Vagina (tissue), 2 donors: ENCODE results near the gene PARVG.

ENCODE experiments used
- CTCF ChIP-seq, 3 experiments: fragments of 450-650 bp in 2 of 3; fragments of 200-600 bp in 1 of 3; sonication (generic) in 1 of 3; IDR thresholded peaks; one replicate each; pipeline ENCODE4 v1.5.1; 2017 to 2019; ENCODE audit warnings: antibody characterized with exemption in 3 of 3, mild to moderate bottlenecking in 2 of 3, moderate library complexity in 2 of 3
- POLR2A ChIP-seq, 2 donors: fragments of 450-650 bp; IDR thresholded peaks; one replicate each; pipeline ENCODE4 v1.6.1; 2017; ENCODE audit warnings: antibody characterized with exemption in 2 of 2, mild to moderate bottlenecking in 2 of 2, moderate library complexity in 2 of 2
- POLR2AphosphoS5 ChIP-seq, 2 donors: sonication (generic); formaldehyde crosslinking; IDR thresholded peaks; one replicate each; pipeline ENCODE4 v1.9.0; 2017; ENCODE audit warnings: antibody characterized with exemption in 2 of 2, mild to moderate bottlenecking in 2 of 2, low read depth in 1 of 2; ENCODE audit not compliant: insufficient read depth in 1 of 2

GRCh38 chr22:44159811-44160210 lies 20.9 kb upstream of the PARVG start:
- no peak for TF ChIP-seq CTCF (IDR thresholded peaks at IDR 0.05)
- TF ChIP-seq POLR2A (IDR thresholded peaks at IDR 0.05), result no peak
- no peak for TF ChIP-seq POLR2AphosphoS5 (IDR thresholded peaks at IDR 0.05; ENCODE audit: insufficient read depth in 1 of 2, low read depth in 1 of 2)
